Stimulated activated CD8-positive, alpha-beta memory T cell treated with anti-CD3 and anti-CD28 coated beads, Interleukin-4, amount 100 ng/mL, for 4 hours (primary cell): ENCODE measurements around the gene SEPHS1.
A peak's percentile ranks its signal among the peaks of the same experiment; 100 is the strongest.
"Not testable (repeated sequence)": the region's sequence is repeated elsewhere in the genome, so short reads cannot be mapped to it uniquely, and the experiment has no call there.

Source experiments
- DNase-seq, 2 donors: peaks; one replicate each; pipeline ENCODE4 v3.0.0-alpha.2; 2020; ENCODE audit warnings: low read depth in 2 of 2, low spot score in 1 of 2

SEPHS1 gene

GRCh38 chr10:13365243-13365642, 17.1 kb upstream of the SEPHS1 start:
- no peak for DNase-seq

DNA sequence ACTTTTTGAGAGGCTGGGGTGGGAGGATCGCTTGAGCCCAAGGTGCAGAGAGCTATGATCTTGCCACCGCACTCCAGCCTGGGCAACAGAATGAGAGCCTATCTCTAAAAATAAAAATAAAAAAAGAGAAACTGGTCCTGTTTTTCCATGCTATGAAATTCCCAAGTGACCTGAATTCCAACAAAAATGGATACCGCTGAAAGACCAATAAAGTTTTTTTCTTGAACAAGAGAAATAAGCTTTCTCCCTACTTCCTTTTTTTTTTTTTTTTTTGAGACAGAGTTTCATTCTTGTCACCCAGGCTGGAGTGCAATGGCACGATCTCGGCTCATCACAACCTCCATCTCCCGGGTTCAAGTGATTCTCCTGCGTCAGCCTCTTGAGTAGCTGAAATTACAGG, 12.5 kb upstream of the SEPHS1 start:
- DNase-seq: no peak

- DNase-seq: no peak
Measured at GRCh38 chr10:13356392-13356791, 8.3 kb upstream of the SEPHS1 start.

GRCh38 chr10:13354783-13355182, 6.7 kb upstream of the SEPHS1 start:
- DNase-seq: no peak

GRCh38 chr10:13352519-13352918, 4.4 kb upstream of the SEPHS1 start:
- no peak for DNase-seq

GRCh38 chr10:13351340-13351915, 3.3 kb upstream of the SEPHS1 start:
- no peak for DNase-seq

DNA sequence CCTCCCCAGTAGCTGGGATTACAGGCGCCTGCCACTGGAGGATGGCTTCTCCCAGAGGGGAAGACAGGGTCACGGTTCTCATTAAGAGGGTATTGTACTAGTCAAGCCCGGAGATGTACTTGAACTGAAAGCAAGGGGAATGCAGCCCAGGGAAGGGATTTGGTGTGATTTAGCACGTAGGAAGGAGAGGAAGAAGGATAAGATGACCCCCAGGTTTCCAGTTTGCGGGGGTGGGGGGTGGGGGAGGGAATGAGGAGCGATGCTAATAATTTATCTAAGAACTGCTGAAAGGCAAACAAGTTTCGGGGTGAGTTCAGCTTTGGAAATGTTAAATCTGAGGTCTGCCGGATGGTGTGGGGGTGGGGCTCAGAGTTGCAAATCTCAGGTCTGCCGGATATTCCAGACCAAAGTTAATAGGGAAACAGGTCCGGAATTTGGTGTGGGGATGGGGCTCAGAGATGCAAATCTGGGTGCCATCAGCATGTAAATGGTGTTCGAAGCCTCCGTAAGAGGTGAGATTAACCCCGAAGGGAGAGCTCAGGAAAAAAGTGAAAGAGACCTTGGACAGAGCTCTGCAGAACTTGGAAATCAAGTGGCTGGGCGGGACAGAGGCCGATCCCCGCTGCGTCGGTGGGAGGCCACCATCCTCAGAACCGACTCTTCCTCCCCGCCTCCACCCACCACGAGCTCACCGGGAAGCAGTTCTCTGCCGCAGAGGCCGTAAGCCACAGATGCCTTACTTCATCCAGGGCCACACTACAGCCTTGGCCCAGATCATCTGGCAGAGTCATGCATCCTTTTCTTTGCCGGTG, 1.6 kb upstream of the SEPHS1 start:
- no peak for DNase-seq

DNA sequence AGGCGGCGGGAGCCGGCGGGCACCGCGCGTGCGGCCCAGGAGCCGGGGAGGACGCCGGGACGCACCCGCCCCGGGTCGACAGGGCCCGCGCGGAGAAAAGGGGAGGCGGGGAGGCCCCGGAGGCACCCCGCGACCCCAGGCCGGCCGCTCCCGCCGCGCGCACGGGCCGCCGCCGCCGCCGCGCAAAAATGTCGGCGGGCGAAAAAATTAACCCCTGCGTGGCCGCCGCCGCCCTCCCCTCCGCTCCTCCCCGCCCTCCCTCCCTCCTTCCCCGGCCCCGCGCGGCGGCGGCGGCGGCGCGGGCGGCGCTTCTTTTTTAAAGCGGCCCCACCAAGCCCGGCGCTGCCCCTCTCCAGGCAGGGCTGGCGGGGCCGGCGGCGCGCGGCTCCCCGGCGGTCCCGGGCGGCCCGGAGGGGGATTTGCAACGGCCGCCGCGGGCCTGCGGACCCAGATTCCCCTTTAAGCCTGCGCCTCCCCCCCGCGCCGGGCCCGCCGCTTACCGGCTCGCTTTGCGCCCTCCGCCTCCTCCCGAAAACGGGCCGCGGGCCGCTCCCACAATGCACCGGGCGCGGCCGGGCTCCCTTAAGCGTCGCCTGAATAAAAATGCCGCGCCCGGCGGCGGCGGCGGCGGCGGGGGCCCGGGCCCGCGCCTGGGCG, 465 bp downstream of the SEPHS1 start:
- DNase-seq: peak; percentile 41 to 55

- DNase-seq: no peak
Measured at GRCh38 chr10:13347043-13347499, 1.0 kb downstream of the SEPHS1 start.

DNA sequence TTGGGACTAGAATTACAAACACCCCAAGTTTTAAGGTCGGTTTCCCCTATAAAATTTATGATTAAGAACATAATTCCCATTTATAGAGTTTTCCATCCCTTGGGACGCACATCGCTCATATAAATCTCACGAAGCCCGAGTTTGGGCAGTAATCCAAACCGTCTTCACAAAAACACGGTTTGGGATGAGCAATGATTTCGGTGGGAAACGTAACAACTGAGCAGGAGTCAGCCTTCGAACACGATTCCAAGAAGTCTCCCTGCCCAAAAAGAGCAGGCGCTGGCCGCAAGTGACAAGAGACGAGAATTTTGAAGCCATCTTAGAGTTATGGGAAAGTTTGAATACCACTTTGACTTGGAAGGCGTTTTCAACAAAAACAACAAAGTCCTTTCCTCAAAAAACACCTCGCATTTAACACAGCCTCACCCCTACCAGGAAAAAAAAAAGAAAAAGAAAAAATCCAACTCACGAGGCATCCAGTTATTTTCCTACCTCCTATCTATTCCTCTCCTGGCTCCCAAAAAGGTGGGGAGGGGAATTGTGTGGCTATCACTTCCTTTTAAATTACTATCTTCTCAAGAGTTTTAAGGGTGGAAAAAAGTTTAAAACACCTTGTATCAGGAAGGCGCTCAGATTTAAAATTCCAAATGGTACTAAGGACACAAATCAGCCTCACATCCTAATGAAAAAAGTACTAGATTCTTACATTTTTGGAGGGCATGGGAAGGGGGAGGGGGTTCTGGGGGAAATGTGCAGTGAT, 1.6 kb downstream of the SEPHS1 start:
- no peak for DNase-seq

- DNase-seq: no peak
Measured at GRCh38 chr10:13340626-13341376, 7.3 kb downstream of the SEPHS1 start.

GRCh38 chr10:13340068-13340467, 8.0 kb downstream of the SEPHS1 start:
- no peak for DNase-seq

DNA sequence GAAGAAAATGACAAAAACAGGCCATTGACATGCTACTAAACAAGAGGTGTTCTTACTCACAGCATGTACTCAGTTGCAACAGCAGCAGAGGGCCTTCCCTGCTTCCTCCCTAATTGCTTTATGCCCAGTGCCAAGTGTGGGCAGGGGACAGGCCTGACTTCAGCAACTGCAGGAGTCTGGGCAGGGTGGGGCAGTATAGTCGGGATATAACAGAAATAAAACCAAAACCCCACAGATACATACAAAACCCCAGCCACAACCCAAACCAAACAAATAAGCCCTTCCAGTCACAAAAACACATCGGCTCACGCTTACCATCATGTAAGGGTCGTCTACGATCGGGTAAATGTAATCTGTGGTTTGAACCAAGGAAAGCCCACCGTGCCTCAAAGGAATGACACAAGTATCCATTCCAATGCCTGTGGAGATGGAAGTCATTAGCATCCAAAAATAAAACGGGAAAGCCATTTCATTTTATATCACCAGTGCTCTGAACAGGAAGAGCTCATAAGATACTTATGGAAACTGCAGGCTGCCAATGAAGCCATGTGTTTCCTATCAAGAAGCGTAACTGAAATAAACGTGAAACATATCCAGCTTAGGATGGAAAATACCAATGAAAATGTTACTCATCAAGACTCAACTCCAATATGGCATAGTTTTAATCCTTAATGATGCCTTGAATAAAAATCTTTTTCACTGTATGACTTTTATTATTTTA, 9.5 kb downstream of the SEPHS1 start:
- no peak for DNase-seq

DNA sequence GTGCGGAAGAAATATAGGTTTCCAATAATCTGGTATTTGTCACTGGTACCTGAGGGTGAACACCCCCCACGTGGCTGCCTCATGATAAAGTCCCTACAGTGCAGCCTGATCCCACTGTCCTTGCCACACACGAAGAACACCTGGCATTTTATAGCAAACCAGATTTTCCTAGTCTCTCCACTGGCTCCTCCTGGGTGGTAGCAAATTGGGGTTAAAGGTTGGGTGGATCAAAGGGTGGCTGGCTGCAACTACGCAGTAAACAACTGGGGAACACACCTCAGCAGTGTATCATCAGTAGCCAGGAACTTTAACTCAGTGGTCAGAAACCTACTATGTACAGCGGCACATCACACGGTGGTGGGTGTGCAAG, 10.3 kb downstream of the SEPHS1 start:
- DNase-seq: no peak

DNA sequence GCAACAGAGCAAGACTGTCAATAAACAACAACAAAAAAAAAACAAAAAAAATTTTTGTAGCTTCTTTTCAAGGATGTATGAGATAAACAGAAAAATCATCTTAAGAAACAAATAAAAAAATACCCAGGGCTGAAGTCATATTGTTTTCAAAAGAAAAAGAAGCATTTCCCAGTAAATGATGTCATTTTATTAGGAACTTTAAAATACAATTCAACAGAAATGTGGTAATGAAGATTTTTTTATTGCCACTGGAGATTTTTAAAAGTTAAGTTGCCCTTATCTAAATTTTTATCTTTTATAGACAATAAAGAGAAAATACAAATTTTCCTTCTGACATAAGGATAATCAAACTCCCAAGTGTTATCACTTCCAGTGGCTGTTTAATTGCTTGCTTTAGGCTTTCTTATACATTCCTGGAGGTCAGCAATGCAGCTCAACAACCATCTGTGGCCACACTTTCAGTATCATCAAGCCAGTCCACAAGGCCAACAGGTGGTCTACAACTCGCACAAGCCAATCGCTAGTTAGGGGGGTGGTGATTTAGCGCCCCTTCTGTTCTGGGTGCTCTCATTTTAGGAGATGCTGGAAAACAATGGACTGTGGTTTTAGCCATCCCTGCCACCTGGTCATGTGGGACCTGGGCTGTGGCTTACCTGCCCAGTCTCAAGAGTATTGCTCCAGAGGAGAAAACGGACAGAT, 10.8 kb downstream of the SEPHS1 start:
- DNase-seq: no peak

GRCh38 chr10:13335881-13336280, 12.2 kb downstream of the SEPHS1 start:
- no peak for DNase-seq

DNA sequence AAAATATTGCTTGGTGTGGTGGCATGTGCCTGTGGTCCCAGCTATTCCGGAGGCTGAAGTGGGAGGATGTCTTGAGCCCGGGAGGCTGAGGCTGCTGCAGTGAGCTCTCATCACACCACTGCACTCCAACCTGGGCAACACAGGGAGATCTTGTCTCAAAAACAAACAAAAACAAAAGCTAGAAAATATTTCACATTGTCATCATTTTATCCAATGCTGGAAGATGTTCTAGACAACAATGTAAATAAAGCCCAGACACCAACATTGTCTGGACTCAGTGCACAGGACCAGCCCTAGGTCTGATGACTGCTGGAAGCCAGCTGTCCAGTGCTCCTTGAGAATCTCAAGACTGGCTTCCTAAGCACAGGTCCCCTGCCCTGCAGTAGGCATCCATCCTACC, 13.5 kb downstream of the SEPHS1 start:
- DNase-seq: no peak

DNA sequence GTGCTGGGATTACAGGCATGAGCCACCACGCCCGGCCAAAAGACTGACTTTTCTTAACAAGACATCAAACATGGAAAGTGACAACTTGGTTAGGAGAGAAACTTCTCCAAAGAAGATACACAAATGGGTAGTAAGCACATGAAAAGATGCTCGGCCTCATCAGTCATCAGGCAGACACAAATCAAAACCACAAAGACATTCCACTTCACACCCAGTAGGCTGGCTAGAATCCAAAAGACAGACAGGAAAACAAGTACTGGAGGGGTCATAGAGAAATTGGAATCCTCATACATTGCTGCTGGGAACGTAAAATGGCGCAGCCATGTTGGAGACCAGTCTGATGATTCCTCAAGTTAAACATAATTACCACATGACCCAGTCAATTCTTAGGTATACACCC, 16.4 kb downstream of the SEPHS1 start:
- no peak for DNase-seq

DNA sequence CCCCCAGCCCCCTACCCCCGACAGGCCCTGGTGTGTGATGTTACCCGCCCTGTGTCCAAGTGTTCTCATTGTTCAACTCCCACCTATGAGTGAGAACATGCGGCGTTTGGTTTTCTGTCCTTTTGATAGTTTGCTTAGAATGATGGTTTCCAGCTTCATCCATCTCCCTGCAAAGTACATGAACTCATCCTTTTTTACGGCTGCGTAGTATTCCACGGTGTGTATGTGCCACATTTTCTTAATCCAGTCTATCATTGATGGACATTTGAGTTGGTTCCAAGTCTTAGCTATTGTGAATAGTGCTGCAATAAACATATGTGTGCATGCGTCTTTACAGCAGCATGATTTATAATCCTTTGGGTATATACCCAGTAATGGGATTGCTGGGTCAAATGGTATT, 17.1 kb downstream of the SEPHS1 start:
- DNase-seq: not testable (repeated sequence)

DNA sequence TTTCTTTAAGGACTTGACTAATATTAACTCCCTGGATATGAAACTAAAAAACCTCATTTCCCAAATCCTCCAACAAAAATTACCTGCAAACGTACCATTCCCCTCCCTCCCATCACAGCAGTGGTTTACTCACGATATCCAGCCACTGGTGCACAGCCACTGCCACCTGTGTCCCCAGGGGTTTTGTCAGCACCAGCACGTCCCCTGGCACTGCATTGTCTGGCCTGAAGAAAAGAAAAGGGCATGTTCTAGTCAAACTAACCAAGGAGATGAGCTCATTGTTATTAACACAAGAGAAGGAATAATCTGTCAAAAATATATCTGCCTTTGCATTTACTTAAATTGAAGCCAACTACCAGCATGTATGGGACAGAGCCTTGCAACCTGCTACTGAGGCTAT, 18.5 kb downstream of the SEPHS1 start:
- DNase-seq: no peak
